Cardiac septum (tissue), 1 donor: ENCODE measurements around the gene C9orf72. TPM values are rescaled to one million over a fixed set of nuclear protein-coding genes. Genes with fewer than 3 reads are reported as not detected.
"Not testable (repeated sequence)": the region's sequence is repeated elsewhere in the genome, so short reads cannot be mapped to it uniquely, and the experiment has no call there.

Source experiments
- DNase-seq: peaks from one replicate; pipeline ENCODE4 v3.0.0-alpha.2; 2020; ENCODE audit warnings: low spot score
- intact Hi-C: fragments of 100-400 bp; cut with DNase I; formaldehyde crosslinking; loops from one replicate; pipeline ENCODE4 v1.14.0; 2022
- total RNA-seq: library from RNA; stranded (reverse); fragmentation: NEBNext Ultra II Directional; extraction: Animal tissue kit (Norgen Biotek cat#: 25700); gene quantifications from one replicate; pipeline ENCODE4 v1.2.1, GENCODE V29; 2021
- donor health status: DM: no; HTN: no; CAD: no.

Gene C9orf72
- total RNA-seq, 1 donor from 2014 or later: 11.4 TPM

DNA sequence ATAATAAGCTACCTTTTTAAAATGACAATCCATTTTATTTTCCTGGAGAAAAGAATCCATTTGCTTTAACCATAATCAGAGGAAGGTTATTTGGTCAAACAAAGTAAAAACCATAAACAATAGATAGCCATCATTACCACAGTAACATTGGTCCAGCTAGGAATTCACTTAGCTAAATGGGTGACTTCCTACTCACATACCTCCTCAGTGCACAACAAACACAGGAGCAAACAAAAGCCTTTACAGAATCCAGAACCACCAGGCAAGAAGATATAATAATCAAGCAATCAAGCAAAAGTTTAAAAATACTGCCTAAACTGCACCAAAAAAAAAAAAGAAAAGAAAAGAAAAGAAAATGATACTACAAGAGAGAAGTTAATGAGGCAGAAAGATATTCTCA is 50.1 kb downstream of the C9orf72 start:
- intact Hi-C loops: loop anchor here (10.0 kb wide), 1 partner anchor 48 kb away; no protein-coding TSS in a partner anchor
- DNase-seq: no peak

DNA sequence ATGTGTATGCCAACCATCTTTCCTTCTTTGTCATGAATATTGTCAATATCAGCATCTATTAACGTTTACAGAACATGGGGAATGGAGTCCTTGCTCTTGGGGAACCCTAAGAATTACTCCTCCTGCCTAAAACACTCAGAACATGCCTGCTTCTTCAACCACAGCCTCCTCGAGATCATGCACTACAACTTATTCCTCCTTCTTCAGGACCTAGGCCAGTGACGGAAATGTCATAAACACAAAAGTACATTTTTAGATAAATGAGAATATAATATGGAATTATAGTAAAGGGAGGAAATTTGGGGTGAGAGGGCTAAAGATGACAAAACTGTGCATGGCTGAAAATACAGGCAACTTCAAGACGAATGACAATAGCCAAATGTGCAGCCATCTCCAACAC is 52.3 kb downstream of the C9orf72 start:
- intact Hi-C loops: loop anchor here (10.0 kb wide), 1 partner anchor 46 kb away; no protein-coding TSS in a partner anchor
- DNase-seq: no peak

GRCh38 chr9:27519466-27520465 is 53.5 kb downstream of the C9orf72 start:
- no peak for DNase-seq
- intact Hi-C loops: loop anchor here (10.0 kb wide), 1 partner anchor 45 kb away; no protein-coding TSS in a partner anchor

DNA sequence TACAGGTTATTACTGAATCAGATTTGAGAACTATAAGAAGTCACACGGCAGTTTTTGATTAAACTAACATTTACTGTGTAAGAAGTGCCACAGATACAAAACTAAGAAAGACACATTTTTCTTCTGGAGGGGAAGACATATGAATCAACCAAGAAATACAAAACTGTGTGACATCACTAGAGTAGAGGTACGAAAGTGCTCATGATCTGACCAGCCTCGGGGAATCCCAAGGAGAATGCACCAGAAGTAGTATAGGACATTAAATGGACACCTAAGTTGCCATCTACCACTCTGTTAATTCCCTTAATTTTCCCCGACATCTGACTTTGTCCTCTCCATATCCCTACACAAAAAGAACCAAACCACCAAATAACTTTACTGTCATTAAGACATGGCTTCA is 54.5 kb downstream of the C9orf72 start:
- intact Hi-C loops: no loop called here

DNA sequence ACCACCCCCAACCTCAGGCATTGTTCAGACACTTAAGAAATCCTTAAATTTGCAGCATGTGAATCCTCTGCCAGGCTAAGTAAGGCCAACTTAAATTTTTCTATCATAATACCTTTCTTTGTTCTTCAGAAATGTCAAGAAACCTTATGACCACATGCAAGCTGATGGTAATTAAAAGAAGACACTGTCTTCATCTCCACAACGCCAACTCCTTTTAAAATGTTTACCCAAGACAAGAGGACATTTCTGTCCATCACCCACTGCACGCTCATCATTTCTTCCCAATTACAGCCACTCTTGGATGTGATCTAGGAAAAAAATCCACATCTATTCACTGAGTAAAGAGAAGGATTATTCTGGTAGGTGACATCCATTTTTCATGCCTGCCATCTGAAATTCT is 55.3 kb downstream of the C9orf72 start:
- DNase-seq: no peak
- intact Hi-C loops: no loop called here

More for the DNA sequence above, 54.5 kb downstream of the C9orf72 start:
- DNase-seq: no peak

GRCh38 chr9:27514551-27514950 is 58.7 kb downstream of the C9orf72 start:
- intact Hi-C loops: no loop called here
- no peak for DNase-seq

- DNase-seq: no peak
- intact Hi-C loops: no loop called here
These were observed 61.5 kb downstream of the C9orf72 start for GRCh38 chr9:27511771-27512170.

DNA sequence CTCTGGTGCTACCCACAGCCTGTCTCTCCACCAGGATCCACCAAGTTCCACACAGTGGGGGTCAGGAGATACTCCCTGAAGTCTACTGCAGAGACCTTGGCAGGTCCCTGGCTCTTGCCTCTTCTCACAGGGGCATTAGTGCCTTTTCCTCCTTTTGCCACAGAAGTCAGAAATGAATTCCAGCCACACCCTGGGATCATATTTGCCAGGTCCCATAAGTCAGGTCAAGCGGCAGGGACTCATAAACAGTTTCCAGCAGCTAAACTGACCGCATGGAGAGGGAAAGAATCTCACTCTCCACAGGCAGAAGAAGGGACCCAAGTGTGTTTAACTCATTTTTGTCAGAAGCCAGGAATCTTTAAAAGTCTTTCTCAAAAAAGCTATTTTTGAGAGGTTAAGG is 62.5 kb downstream of the C9orf72 start:
- no peak for DNase-seq
- intact Hi-C loops: no loop called here

DNA sequence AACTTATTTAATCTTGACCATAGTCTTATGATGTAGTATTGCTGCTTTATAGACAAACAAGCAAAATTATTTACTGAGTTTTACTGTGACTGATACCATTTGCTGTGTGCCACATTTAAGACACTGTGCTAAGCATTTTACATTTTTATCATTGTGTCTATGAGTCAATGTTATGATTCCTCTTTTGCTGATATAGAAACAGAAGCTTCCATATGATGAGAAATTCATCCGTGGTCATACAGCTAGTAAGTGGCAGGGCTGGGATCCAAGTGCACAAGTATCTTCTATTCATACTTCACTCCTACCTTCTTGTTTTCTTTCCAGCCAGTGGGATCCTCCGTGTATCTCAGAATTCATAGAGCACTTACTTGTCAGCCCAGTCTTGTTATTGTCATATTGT is 66.3 kb downstream of the C9orf72 start:
- no peak for DNase-seq
- intact Hi-C loops: no loop called here

DNA sequence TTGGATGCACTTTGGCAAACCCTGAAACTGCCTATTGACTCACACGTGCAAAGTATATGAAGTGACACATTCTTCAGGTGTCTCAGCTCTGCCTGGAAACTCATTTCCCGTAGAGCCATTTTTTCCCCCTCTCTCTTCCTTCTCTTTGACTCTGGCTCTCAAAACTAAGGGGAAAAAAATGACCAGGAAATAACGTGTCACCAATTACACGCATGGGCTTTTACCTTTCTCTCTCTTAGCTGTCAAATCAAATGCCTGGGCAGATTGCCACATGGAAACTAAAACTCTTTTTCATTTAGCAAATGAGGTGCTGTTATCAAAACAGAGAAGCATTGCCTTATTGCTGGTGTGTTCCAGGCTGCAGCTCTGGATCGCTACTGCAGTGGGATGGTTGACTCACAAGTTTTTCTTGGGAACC is 67.5 kb downstream of the C9orf72 start:
- intact Hi-C loops: no loop called here
- DNase-seq: no peak

- no peak for DNase-seq
- intact Hi-C loops: no loop called here
These were observed 69.0 kb downstream of the C9orf72 start for GRCh38 chr9:27504259-27504658.

DNA sequence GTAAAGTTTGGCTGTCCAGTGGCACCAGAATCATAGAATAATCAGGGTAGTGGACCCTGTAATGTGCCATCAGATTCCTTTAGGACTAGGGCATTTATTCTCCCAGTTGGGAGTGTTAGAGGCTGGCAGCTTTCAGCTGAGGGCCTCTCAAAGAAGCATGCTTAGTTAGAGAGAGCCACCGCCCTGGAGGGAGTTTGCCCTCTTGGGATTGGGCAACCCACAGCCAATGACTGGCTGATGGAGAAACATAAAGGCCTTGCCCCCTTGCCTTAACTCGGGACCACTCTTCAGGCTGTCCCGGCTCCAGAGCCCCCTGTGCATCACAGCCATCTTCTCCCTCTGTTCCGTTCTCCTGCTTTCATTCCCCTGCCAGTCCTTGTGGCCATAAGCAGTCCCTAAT is 69.7 kb downstream of the C9orf72 start:
- DNase-seq: no peak
- intact Hi-C loops: no loop called here

DNA sequence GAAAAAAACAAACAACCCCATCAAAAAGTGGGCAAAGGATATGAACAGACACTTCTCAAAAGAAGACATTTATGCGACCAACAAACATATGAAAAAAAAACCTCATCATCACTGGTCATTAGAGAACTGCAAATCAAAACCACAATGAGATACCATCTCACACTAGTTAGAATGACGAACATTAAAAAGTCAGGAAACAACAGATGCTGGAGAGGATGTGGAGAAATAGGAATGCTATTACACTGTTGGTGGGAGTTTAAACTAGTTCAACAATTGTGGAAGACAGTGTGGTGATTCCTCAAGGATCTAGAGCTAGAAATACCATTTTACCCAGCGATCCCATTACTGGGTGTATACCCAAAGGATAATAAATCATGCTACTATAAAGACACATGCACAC is 72.4 kb downstream of the C9orf72 start:
- DNase-seq, intact Hi-C loops: not testable (repeated sequence)

GRCh38 chr9:27499451-27499850 is 73.8 kb downstream of the C9orf72 start:
- intact Hi-C loops: no loop called here
- DNase-seq: no peak

DNA sequence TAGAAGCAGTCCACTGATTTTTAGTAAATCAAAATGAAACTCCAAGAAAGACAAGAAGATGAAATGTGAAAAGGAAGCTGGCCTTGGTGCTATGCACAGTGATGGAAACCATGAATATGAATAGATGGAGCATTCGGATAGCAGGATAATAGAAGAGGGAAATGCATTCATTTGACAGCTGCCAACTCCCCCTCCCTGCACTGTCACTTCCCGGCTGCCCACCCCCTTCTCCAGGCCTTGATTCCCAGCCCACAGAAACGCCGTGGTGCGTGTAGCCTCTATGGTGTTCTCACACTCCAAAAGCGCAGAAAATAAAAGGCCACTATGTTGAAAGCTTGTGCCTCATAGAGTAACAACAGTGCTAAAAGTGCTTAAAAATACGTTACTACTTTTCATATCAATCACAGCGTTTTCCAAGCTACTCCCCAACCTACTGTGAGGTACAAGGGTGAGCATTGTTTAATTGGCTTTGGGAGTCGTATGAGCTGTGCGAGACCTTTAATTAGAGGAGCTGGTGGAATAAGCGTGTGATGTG is 75.3 kb downstream of the C9orf72 start:
- intact Hi-C loops: no loop called here
- DNase-seq: no peak

Other genes with a start within 250 kb of the C9orf72 start
- gene IFNK, start 49.2 kb downstream of the C9orf72 start, total RNA-seq: not detected
- gene MOB3B, start 43.7 kb downstream of the C9orf72 start, total RNA-seq: 0.51 TPM